ENCODE data around the gene MED27. TPM values are rescaled to one million over a fixed set of nuclear protein-coding genes. Genes with fewer than 3 reads are reported as not detected.
A peak's percentile ranks its signal among the peaks of the same experiment; 100 is the strongest.

Gene MED27
- total RNA-seq, 1 donor from 2014 or later: 28.3 TPM

DNA sequence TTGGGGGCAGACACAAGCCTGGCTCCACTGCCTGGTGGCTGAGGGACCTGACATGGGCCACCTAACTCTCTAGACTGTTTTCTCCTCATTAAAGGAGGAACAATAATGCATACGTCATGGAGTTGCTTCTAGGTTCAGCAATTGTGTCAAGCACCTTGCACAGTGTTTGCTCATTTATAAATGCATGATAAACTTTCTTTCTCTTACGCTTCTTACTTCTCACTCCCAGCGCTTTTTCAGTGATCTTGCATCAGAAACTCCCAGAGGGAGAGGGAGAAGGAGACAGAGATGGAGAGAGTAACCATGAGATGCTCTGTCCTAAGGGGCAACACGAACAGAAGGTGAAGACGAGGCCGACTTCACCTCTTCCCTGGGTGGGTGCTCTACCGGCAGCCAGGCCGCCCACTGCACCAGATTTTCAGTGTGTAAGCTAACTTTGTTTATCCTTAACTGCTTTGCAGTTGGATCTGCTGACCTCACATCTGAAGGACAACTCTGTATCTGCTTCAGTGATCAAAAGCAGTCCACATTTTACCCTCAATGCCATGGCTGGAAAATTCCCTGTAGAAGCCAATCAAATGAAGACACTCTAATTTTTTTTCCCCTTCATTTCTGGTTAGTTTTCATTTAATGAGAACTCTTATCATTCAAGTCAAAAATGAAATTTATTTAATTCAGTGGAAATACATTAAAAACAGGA, 35.3 kb downstream of the MED27 start:
- DNase-seq (ENCODE audit: low read depth): no peak

DNA sequence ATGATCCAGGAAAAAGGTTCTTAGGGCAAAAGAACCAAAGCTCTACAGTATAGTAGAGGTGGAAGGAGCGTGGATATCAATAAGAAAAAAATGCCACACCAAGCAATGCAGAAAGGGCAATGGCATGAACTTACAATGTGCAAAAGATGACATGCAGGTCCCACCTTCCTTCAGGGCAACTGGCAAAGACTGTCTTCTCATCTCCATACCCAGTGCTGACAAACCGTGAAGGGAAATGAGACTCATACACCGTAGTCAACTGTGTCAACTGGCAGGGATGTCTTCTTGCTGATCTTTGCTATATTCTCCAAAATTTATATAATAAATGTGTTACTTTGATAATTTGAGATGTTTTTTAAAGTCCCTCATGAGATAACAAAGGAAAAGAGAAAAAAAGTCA, 36.0 kb downstream of the MED27 start:
- DNase-seq (ENCODE audit: low read depth): no peak

DNA sequence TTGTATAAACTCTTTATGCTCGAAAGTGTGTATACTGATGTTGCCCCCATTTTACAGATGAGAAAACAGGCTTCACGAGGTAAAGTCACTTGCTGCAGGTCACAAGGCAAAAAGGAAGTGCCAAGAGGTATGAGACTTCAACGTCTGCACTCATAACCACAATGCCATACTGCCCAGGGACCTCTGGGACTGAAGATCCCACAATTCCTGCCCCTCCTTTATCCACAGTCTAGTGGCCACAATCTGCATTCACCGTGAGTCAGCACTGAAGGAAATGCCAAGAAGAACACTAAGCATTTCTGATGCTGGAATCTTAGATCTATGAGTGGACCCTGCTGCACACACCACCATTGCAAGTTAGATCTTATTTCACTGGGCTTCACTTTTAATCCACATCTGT, 37.3 kb downstream of the MED27 start:
- DNase-seq (ENCODE audit: low read depth): peak; percentile 90

DNA sequence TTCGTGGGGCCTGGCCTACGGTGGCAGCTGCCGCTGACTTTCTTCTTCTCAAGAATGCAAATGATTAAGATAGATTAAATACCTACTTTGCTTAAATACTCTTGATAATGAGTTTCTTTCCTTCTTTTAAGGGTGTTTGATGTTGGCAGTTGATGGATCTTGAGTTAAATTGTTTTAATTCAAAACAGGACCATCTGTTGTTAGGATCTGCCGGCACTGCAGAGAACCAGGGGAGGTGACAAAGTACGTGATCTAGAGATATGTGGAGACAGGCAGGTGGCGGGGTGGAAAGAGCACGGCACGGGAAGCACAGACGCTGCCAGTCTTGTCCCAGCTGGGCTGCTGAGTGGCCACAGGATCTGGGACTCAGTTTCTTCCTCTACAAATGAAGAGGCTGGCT, 37.9 kb downstream of the MED27 start:
- DNase-seq (ENCODE audit: low read depth): no peak

DNA sequence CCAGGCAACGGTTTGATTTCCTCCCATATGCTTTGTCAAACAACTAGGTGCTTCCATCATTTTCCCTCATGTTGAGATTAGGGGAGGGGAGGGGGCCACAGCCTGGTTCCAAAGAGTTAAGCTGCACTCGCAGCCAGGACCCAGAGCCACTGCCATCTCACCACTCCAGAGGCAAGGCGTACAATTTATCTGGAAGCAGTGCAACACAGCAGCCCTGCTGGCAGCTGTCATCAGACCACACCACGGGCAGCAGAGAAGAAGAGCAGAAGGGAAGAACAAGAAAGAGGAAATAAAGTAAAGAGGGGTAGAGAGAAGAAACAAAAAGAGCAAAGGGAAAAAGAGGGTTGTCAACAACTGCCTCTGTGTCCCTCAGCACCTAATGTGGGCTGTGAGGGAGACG, 38.9 kb downstream of the MED27 start:
- peak; percentile 53 for DNase-seq (ENCODE audit: low read depth)

DNA sequence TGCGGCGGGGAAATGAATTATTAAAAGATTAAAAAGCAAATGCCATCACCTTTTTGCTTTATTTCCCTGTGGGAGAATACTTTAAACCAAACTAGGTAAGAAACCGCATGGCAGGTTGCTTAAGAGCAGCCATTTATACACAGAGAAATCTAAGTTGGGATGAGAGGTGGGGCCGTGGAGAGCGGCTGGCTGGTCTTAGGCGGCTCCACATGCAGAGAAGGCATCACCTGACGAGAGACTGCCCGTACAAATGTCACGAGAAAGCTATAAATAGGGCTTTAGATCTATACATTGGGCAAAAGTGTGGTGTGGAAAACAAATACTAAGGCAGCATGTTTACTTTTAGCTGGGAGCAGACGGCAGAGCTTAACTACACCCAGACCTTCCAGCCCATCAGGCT, 39.4 kb downstream of the MED27 start:
- DNase-seq (ENCODE audit: low read depth): no peak

DNA sequence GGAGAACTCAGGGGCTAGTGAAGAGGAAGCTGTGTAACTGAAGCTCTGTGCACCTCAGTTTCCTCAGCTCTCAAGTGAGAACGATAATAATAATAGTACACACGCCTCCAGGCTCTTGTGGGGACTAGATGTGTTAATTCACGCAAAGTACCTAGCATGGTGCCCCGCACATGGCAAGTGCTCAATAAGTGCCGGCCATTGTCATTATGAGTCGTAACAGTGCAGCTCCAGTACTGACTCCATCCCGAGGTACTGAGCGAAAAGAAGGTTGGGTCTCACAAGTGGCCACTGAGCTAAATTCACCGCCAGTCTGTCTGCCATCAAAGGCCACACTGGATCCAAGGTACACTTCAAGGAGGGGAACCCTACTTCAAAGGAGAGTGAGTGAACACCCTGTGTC, 40.4 kb downstream of the MED27 start:
- DNase-seq (ENCODE audit: low read depth): no peak

DNA sequence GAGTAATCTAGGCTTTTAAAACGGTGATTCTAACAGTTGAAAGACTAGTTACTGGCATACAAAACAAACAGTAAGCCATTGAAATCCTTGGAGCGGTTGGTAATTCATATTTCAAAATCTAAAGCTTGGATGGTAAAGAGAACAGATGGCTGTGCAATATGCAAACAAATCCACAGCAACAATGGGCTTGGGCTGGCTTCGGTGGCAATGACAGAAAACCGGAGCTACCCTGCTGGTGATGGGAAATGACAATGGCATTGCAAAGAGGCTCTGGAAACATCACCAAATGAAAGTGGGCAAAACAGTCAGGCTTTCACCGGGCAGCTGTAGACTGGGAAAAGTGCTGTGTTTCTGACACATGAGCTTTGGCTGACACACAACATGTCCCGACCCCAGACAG, 42.2 kb downstream of the MED27 start:
- DNase-seq (ENCODE audit: low read depth): no peak

DNA sequence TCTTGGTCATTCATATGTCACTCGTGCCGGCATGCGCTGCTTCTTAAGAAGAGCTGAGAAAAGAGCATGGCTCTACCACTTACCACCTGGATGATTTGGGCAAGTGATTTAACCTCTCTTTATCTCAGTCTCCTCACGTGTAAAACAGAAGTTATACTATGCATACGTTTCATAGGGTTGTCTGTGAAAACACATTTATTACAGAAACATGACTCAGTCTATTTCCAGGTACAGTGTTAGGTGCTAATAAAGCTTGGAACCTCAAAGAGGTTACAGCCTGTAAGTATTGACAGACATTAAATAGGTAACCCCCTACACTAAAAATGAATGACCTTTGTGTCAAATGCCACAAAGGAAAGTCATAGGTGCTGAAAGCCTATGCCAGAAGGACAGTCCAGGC, 43.1 kb downstream of the MED27 start:
- DNase-seq (ENCODE audit: low read depth): no peak

DNA sequence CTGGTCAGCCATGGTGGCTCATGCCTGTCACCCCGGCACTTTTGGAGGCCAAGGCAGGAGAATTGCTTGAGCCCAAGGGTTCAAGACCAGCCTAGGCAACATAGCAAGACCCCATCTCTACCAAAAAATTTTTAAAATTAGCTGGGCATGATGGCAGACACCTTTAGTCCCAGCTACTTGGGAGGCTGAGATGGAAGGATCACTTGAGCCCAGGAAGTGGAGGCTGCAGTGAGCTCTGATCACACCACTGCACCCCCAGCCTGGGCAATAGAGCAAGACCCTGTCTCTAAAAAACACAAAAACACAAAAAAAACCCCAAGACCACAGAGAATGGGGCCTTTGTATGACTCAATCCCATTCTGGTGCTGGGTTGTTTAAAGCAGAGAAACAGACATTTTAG, 44.0 kb downstream of the MED27 start:
- no peak for DNase-seq (ENCODE audit: low read depth)

DNA sequence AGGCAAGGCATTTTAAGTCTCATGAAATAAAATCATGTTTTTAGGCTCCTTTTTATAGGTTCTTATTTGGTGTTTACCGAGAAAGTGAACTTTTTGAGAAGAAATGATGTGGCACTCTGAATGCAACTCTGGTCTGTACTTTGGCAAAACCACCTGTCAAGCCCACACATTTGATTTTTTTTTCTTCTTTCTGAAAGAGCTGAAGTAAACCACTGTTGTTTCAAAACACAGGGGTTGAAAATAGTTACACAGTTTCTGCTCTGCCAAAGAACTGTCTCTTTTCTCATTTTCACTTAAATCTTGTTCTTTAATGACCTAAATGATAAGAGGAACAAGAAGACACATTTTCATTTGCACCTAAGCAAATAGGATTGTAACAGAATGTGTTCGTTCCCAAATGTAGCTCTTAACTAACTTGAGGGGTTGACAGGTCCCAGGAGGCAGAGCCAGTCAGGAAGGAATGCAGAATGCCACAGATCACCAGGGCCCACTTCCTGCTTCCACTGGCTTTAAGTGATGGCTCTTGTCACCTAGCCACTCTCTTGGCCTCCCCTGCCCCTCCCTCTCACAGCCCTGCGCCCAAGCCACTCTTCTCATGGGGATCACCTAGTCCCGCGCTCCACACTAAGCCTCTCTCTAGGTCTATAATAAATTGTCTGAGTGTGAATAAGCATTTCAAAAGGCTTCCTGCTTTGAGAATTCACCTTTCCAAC, 47.3 kb downstream of the MED27 start:
- peak; percentile 34 for DNase-seq (ENCODE audit: low read depth)

DNA sequence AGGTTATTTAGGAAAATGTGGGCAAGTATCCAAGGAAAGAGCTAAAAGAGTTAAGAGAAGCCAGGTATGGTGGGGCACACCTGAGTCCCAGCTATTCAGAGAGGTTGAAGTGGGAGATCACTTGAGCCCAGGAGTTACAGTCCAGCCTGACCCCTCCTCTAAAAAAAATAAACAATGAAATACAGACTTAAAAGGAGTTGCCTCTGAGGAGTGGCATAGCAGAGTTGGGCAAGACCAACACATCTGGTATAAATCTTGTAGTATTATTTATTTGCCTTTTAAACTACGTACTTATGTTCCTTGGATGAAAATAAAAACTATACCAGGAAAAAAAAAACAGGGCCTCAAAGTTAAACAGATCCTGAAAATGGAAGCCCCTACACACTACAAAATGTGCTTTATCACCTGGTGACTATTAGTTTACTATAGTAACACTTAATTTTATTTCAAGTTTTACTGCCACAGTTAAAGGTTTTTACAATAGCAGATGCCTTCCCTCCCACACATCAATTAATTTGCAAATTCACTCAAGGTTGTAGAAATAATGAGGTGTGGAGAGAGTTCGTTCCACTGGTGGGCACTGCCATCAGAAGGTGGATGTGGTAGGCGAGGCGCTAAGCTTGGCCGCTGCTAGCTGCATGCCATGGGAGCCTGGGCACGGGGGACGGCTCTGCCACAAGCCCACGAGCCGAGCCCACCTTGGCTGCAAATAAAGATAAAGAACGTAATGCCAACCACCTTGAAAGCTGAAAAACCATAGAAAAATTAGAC, 48.0 kb downstream of the MED27 start:
- DNase-seq (ENCODE audit: low read depth): no peak

DNA sequence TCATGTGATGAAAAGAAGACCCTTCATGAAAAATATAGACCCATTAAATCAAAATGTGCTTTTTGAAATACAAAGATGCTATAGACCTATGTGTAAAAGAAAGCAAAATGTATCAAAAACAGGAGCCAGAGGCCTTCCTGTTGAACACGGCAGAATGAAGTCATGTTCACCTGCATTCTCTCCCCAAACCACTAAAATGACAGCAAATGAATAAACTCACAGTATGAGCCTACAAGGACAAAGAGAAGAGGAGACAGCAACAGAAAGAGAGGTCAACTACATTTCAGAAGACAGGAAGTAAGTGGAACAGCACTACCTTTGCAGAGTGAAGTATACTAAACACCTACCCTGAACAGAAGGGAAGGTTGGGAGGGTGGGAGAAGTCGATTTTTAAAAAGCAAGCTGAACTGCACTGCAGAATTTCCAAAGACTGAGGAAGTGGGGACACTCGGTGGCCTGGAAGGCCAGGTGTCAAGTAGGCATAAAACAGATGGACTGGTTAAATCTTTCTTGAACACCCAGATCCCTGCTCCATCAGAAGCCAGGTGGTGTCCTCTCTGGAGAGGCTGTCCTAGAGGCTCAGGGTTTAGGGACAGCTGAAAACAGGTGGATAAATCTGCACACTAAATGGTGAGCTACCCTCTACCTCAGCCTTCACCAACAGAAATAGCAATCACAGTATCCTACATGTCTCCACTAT, 48.9 kb downstream of the MED27 start:
- DNase-seq (ENCODE audit: low read depth): no peak

DNA sequence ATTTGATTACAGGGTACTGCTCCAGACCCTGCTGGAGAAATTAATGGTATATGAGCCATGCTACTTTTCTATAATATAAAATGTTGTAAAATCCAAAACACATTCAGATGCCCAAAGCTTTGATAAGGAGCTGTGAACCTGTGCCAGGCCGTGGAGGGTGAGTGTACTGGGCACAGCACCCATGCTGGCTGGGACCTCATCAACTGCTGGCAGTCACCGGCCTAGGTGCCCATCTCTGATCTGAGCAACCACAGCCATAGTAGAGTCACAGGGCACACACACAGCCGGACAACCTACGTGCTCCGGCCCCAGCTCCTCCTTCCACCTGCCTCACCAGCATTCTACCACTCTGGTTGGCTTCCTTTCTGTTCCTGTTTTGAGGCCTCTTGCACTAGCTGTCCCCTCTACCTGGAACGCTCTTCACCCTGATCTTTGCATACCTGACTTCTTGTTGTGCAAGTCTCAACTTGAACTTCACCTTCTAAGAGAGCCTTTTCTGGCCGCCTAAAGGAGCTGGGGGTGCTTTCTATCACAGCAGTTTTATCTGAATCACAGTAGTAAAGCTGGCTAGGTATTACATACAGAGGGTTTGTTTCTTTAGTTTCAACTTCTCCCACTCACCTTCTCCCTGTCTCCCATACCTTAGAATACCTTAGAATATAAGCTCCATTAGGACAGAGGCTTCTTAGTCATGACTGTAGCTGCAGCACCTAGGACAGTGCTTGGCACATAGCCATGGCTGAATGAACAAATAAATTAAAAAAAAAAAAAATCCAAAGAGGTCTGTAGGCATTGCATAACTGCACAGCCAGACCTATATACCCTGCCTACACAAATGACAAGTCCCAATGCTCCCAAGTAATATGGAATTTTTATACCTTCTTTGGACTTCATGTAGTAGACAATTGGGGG, 51.7 kb downstream of the MED27 start:
- DNase-seq (ENCODE audit: low read depth): no peak

DNA sequence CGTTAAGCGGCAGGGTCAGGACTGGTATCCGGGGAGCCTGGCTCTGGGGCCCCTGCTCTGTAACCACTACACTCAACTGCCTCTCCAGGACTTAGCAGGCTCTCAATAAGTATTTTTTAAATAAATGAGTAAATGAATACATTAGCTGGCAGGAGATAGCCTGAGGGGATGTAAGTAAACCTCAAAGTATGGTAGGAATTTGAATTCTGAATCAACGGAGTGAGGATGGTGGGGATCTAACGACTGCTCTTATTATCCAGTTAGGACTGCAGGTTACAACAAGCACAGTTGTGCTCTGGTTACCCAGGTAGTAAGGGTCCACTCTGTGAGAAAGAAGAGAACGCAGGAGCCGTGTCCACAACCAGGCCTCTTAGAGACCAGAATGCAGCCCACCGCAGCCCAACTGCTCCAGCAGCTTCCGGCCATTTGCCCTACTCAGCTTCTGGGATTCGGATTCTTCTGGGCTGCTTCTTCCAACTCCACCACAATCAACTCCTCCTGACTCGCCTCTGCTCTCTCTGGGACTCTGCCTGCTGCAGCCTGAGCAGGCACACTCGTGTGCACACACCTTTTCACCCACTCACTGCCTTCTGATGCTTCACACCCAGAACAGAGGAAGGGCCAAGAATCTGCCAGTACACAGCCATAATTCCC, 52.6 kb downstream of the MED27 start:
- no peak for DNase-seq (ENCODE audit: low read depth)

DNA sequence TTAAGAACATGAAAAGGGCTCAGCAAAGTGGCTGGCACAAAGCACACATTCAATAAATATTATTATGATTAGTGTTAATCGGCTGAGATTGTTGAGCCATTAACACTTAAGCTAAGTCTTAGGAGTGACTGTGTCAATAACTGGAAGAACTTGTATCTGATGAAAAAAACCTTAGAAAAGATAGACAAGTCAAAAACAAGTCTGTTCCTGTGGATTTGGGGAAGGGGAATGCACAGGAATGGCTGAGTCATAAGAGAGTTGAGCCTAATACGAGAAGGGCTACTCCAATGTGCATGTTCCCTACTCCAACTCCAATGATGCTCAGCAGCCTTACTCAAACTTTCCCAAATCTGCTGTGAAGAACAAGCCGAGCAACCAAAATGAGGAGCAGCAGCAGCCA, 53.9 kb downstream of the MED27 start:
- DNase-seq (ENCODE audit: low read depth): no peak

DNA sequence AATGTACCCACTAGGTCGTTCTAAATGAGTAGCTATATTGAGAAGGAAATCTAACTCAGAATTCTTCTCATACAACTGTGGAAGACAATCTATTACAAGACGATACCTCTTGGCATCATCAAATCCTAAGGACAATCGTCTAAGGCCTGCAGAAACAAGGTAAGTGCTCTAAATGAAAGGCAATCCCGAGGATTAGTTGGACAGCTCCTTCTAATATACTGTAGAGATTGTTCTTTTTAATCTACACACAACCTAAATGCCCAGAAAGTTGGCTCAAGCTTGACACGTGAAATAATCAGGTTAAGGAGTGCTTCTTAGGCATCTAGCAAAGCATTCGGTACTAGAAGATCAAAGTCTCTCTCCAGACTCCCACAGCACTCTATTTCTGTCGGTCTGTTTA, 55.1 kb downstream of the MED27 start:
- DNase-seq (ENCODE audit: low read depth): no peak

DNA sequence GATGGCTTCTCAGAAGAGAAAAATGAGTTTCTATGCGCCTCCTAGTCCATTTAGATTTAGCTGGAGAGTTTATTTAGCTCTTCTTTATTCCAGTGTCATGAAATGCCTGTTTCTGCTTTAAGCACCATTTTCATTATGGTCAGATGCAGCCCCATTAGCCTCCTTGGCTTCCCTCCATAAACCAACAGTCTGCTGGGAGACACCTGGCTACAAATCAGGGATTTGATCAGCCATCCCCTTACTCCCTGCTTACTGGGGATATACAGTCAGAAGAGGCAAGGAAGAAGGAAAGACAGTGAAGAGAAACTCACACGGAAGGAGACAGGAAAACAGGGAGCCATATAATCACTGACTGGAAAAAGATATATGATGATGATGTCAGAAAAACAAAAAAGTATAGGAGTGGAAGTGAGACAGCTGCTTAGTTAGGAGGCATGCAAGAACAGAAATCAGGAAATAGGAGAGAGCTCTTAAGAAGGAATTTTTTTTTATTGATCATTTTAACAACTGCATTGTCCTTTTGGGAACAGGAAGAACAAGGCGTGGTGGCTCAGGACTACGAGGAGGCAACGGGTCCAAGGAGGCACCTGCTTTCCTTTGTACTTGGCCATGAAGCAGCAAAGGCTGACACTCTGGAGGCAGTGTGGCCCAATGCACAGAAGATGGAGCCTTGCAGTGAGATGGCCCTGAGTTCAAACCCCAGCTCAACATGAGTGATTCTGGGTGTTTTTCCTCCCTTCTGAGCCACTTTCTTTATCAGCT, 56.1 kb downstream of the MED27 start:
- DNase-seq (ENCODE audit: low read depth): no peak

DNA sequence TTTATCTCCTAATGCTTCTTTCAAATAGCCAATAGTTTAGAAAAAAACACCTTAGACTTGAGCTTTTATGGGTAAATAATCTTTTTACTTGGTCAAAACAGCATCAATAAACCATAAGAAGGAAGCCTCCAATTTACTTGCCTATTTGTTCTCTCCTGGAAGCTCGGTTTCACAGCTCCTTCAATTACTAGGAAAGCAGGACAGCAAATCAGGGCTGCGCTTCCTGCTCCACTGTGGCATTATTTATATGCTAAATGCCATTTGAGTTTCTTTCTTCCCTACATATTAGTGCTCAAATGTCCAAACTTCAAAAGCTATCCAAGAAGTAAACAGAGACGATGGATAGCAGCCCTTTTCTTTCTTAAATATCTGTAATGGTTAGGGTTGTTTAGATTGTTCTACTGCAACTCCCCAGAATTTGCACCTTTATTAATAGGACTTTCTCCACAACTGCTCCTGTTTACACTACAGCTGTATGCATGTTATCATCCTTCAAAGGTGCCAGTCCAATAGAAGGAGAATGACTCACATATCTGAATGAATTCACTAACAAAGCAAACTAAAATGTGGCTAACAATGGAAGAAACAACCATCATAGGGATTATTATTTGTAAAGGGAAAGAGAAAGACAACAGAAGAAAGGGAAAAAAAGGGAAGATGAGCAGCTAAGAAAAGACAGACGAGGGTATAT, 58.7 kb downstream of the MED27 start:
- no peak for DNase-seq (ENCODE audit: low read depth)

All from myocyte (in vitro differentiated cells).